ENCODE measurements around the gene KRT26. TPM values are rescaled to one million over a fixed set of nuclear protein-coding genes. Genes with fewer than 3 reads are reported as not detected.

Gene KRT26
- total RNA-seq, 1 donor from 2014 or later, result not detected

- H3K9me3 Mint-ChIP-seq (ENCODE audit: unreplicated experiment), result no peaks in the 10 kb centered on the region
- DNase-seq, result no peak
- TF ChIP-seq CTCF (IDR thresholded peaks at IDR 0.05; ENCODE audit: partially characterized antibody, unreplicated experiment), result no peak
- no peaks in the 10 kb centered on the region for H3K36me3 Mint-ChIP-seq (ENCODE audit: unreplicated experiment)
- peaks cover 2% of the 10 kb centered on the region for H3K27me3 Mint-ChIP-seq (ENCODE audit: unreplicated experiment)
- no peak overlapping the region for H3K27ac Mint-ChIP-seq (ENCODE audit: unreplicated experiment)
- H3K4me1 Mint-ChIP-seq (ENCODE audit: low read depth, unreplicated experiment), result no peaks in the 10 kb centered on the region
- no peak overlapping the region for H3K4me3 Mint-ChIP-seq (ENCODE audit: unreplicated experiment)
These were observed 3.9 kb upstream of the KRT26 start for GRCh38 chr17:40775945-40776344.

GRCh38 chr17:40765657-40766056, 6.3 kb downstream of the KRT26 start:
- DNase-seq, result no peak
- Mint-ChIP-seq H3K27me3 (ENCODE audit: unreplicated experiment) (no peaks in the 10 kb centered on the region), H3K4me1 (ENCODE audit: low read depth, unreplicated experiment) (no peaks in the 10 kb centered on the region), H3K27ac (ENCODE audit: unreplicated experiment) (no peak overlapping the region), H3K9me3 (ENCODE audit: unreplicated experiment) (peaks cover 8% of the 10 kb centered on the region), H3K36me3 (ENCODE audit: unreplicated experiment) (peaks cover 13% of the 10 kb centered on the region), H3K4me3 (ENCODE audit: unreplicated experiment) (no peak overlapping the region)
- no peak for TF ChIP-seq CTCF (IDR thresholded peaks at IDR 0.05; ENCODE audit: partially characterized antibody, unreplicated experiment)

- Mint-ChIP-seq H3K4me3 (ENCODE audit: unreplicated experiment) (no peak overlapping the region), H3K4me1 (ENCODE audit: low read depth, unreplicated experiment) (no peaks in the 10 kb centered on the region), H3K9me3 (ENCODE audit: unreplicated experiment) (peaks cover 11% of the 10 kb centered on the region), H3K27ac (ENCODE audit: unreplicated experiment) (no peak overlapping the region), H3K36me3 (ENCODE audit: unreplicated experiment) (peaks cover 19% of the 10 kb centered on the region), H3K27me3 (ENCODE audit: unreplicated experiment) (no peaks in the 10 kb centered on the region)
- no peak for DNase-seq
- TF ChIP-seq CTCF (IDR thresholded peaks at IDR 0.05; ENCODE audit: partially characterized antibody, unreplicated experiment), result no peak
These were observed 8.2 kb downstream of the KRT26 start for GRCh38 chr17:40763752-40764151.

- Mint-ChIP-seq H3K36me3 (ENCODE audit: unreplicated experiment) (peaks cover 19% of the 10 kb centered on the region), H3K9me3 (ENCODE audit: unreplicated experiment) (peaks cover 12% of the 10 kb centered on the region), H3K27ac (ENCODE audit: unreplicated experiment) (no peak overlapping the region), H3K27me3 (ENCODE audit: unreplicated experiment) (no peaks in the 10 kb centered on the region), H3K4me1 (ENCODE audit: low read depth, unreplicated experiment) (no peaks in the 10 kb centered on the region), H3K4me3 (ENCODE audit: unreplicated experiment) (no peak overlapping the region)
- DNase-seq, result no peak
- TF ChIP-seq CTCF (IDR thresholded peaks at IDR 0.05; ENCODE audit: partially characterized antibody, unreplicated experiment), result no peak
These were observed 11.6 kb downstream of the KRT26 start for GRCh38 chr17:40760105-40761016.

GRCh38 chr17:40755231-40755630, 16.8 kb downstream of the KRT26 start, which contains the start of gene KRT25:
TSS of gene KRT25 (minus strand) at chr17:40755331. CDS start at chr17:40755271, 60 bp downstream.
- Mint-ChIP-seq H3K4me3 (ENCODE audit: unreplicated experiment) (no peak within 1 kb of the TSS), H3K27me3 (ENCODE audit: unreplicated experiment) (no peaks in the 10 kb centered on the region), H3K9me3 (ENCODE audit: unreplicated experiment) (peaks cover 1% of the 10 kb centered on the region), H3K27ac (ENCODE audit: unreplicated experiment) (no peak within 1 kb of the TSS), H3K36me3 (ENCODE audit: unreplicated experiment) (peaks cover 2% of the 10 kb centered on the region), H3K4me1 (ENCODE audit: low read depth, unreplicated experiment) (no peaks in the 10 kb centered on the region)
- no peak for DNase-seq
- TF ChIP-seq CTCF (IDR thresholded peaks at IDR 0.05; ENCODE audit: partially characterized antibody, unreplicated experiment), result no peak
